ENCODE data around the gene METAP2.
"Not testable (repeated sequence)": the region's sequence is repeated elsewhere in the genome, so short reads cannot be mapped to it uniquely, and the experiment has no call there.

The METAP2 gene

DNA sequence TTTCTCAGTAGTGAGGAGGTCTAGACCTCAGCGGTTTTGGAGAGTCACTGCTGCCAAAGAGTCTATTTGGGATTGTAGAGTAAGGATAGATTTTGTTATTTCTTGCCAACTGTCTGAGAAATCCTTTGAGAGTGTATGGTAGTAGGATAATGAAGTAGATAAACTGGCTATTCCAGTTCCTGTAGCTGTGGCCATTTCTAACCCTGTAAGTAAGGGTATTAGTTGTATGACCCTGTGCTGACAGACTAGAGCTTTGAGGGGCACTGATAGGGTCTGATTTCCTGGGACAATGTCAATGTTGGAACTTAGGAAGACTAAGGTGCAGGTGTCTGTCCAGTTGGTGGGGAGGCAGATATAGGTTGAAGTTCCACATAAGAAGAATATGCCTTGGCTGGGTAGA is 24.3 kb upstream of the METAP2 start:
- H3K4me3 ChIP-seq (ENCODE audit: insufficient read depth in 1 of 2, low read depth in 1 of 2, low read length in 2 of 2) = not testable (repeated sequence)

DNA sequence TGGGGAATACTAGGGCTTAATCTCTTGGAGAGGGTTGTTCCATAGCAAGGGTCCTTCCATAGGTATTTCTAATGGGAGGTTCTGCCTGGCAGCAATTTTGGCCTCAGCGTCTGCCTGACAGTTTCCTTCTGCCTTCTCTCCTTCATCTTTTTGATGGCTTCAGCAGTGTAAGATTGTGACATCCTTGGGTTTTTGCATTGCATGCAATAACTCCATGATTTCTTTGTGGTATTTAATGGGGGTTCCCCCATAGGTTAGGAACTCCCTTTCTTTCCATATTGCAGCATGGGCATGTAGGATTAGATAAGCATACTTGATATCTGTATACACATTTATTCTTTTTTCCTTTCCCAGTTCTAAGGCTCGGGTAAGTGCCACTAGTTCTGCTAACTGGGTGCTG is 21.5 kb upstream of the METAP2 start:
- not testable (repeated sequence) for H4K91ac ChIP-seq (ENCODE audit: low read length); H3K9ac ChIP-seq (ENCODE audit: low read length); H2AFZ ChIP-seq (ENCODE audit: low read depth, low read length); H3K23ac ChIP-seq (ENCODE audit: low read length in 2 of 2); H3K27ac ChIP-seq (ENCODE audit: low read length, poor library complexity, severe bottlenecking); H4K8ac ChIP-seq (ENCODE audit: low read length); DNase-seq; H2BK12ac ChIP-seq (ENCODE audit: low read length in 2 of 2); H3K4ac ChIP-seq (ENCODE audit: low read depth in 1 of 2, low read length in 2 of 2); H2BK15ac ChIP-seq (ENCODE audit: low read depth, poor library complexity, severe bottlenecking); H3K4me2 ChIP-seq (ENCODE audit: low read length, poor library complexity, severe bottlenecking); H3K79me1 ChIP-seq (replicated peaks; ENCODE audit: low read length, poor library complexity, severe bottlenecking); H2BK5ac ChIP-seq (ENCODE audit: low read depth, low read length, poor library complexity, severe bottlenecking); H3K9me3 ChIP-seq (ENCODE audit: control insufficient read depth, low read length); H3K18ac ChIP-seq (ENCODE audit: low read depth in 1 of 2, low read length in 2 of 2); H3K36me3 ChIP-seq (ENCODE audit: control insufficient read depth in 1 of 2, insufficient read depth in 2 of 2, low read depth in 1 of 2, low read length in 2 of 2); H3K4me3 ChIP-seq (ENCODE audit: insufficient read depth in 1 of 2, low read depth in 1 of 2, low read length in 2 of 2); H2BK120ac ChIP-seq (ENCODE audit: low read depth, low read length); H3K4me1 ChIP-seq (ENCODE audit: control insufficient read depth, insufficient read depth, low read depth, low read length); H3K27me3 ChIP-seq (ENCODE audit: control insufficient read depth in 1 of 2, insufficient read depth in 1 of 2, low read length in 2 of 2); H2AK5ac ChIP-seq (ENCODE audit: low read length, severe bottlenecking); H3K14ac ChIP-seq (ENCODE audit: low read length in 2 of 2)
- WGBS = 80% methylated on average over 1 of the region's 2 CpGs

More for the DNA sequence above, 24.3 kb upstream of the METAP2 start:
- not testable (repeated sequence) for H3K9me3 ChIP-seq (ENCODE audit: control insufficient read depth, low read length); H3K4me1 ChIP-seq (ENCODE audit: control insufficient read depth, insufficient read depth, low read depth, low read length); H2BK5ac ChIP-seq (ENCODE audit: low read depth, low read length, poor library complexity, severe bottlenecking); H2AFZ ChIP-seq (ENCODE audit: low read depth, low read length); H3K36me3 ChIP-seq (ENCODE audit: control insufficient read depth in 1 of 2, insufficient read depth in 2 of 2, low read depth in 1 of 2, low read length in 2 of 2); H2AK5ac ChIP-seq (ENCODE audit: low read length, severe bottlenecking); H3K4me2 ChIP-seq (ENCODE audit: low read length, poor library complexity, severe bottlenecking); H4K8ac ChIP-seq (ENCODE audit: low read length); H3K9ac ChIP-seq (ENCODE audit: low read length); H3K4ac ChIP-seq (ENCODE audit: low read depth in 1 of 2, low read length in 2 of 2); H3K27ac ChIP-seq (ENCODE audit: low read length, poor library complexity, severe bottlenecking); H2BK12ac ChIP-seq (ENCODE audit: low read length in 2 of 2); H2BK15ac ChIP-seq (ENCODE audit: low read depth, poor library complexity, severe bottlenecking); H3K27me3 ChIP-seq (ENCODE audit: control insufficient read depth in 1 of 2, insufficient read depth in 1 of 2, low read length in 2 of 2); H2BK120ac ChIP-seq (ENCODE audit: low read depth, low read length); H3K79me1 ChIP-seq (replicated peaks; ENCODE audit: low read length, poor library complexity, severe bottlenecking); DNase-seq; H4K91ac ChIP-seq (ENCODE audit: low read length); H3K23ac ChIP-seq (ENCODE audit: low read length in 2 of 2); H3K18ac ChIP-seq (ENCODE audit: low read depth in 1 of 2, low read length in 2 of 2); H3K14ac ChIP-seq (ENCODE audit: low read length in 2 of 2)
- WGBS = 87% methylated on average over 1 of the region's 1 CpG

- H3K18ac ChIP-seq (ENCODE audit: low read depth in 1 of 2, low read length in 2 of 2); H2AK5ac ChIP-seq (ENCODE audit: low read length, severe bottlenecking); H3K9ac ChIP-seq (ENCODE audit: low read length); H2BK15ac ChIP-seq (ENCODE audit: low read depth, poor library complexity, severe bottlenecking); H3K14ac ChIP-seq (ENCODE audit: low read length in 2 of 2); H3K23ac ChIP-seq (ENCODE audit: low read length in 2 of 2); H3K4me3 ChIP-seq (ENCODE audit: insufficient read depth in 1 of 2, low read depth in 1 of 2, low read length in 2 of 2); H3K4ac ChIP-seq (ENCODE audit: low read depth in 1 of 2, low read length in 2 of 2); DNase-seq; H2BK12ac ChIP-seq (ENCODE audit: low read length in 2 of 2); H3K36me3 ChIP-seq (ENCODE audit: control insufficient read depth in 1 of 2, insufficient read depth in 2 of 2, low read depth in 1 of 2, low read length in 2 of 2); H4K91ac ChIP-seq (ENCODE audit: low read length); H2BK5ac ChIP-seq (ENCODE audit: low read depth, low read length, poor library complexity, severe bottlenecking); H2AFZ ChIP-seq (ENCODE audit: low read depth, low read length); H2BK120ac ChIP-seq (ENCODE audit: low read depth, low read length); H3K4me2 ChIP-seq (ENCODE audit: low read length, poor library complexity, severe bottlenecking); H3K79me1 ChIP-seq (replicated peaks; ENCODE audit: low read length, poor library complexity, severe bottlenecking); H3K27ac ChIP-seq (ENCODE audit: low read length, poor library complexity, severe bottlenecking); H3K27me3 ChIP-seq (ENCODE audit: control insufficient read depth in 1 of 2, insufficient read depth in 1 of 2, low read length in 2 of 2); H4K8ac ChIP-seq (ENCODE audit: low read length); H3K4me1 ChIP-seq (ENCODE audit: control insufficient read depth, insufficient read depth, low read depth, low read length): not testable (repeated sequence)
- peaks cover 10% of the 10 kb centered on the region for H3K9me3 ChIP-seq (ENCODE audit: control insufficient read depth, low read length)
- 92% methylated on average over 1 of the region's 1 CpG for WGBS
Observed at GRCh38 chr12:95453881-95454280, 20.1 kb upstream of the METAP2 start.

DNA sequence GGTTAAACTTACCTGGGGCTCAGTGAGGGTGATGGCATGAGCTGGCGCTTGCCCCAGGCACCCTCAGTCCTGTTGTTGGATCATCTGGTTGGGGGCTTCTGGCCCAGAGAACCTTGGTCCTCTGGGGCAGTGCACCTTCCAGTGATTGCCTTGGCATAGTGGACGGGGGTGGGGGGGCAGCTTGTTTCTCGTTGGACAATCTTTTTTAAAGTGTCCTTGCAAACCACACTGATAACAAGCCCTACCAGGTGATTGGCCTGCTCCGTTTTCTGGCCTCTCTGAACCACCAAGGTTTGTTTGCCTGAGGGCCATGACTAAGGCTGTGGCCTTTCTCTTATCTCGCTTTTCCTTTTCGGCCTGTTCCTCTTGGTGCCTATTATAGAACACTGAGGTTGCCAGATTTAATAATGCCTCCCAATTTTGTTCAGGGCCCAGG is 19.2 kb upstream of the METAP2 start:
- not testable (repeated sequence) for H2BK5ac ChIP-seq (ENCODE audit: low read depth, low read length, poor library complexity, severe bottlenecking); H3K9ac ChIP-seq (ENCODE audit: low read length); DNase-seq; H3K4me3 ChIP-seq (ENCODE audit: insufficient read depth in 1 of 2, low read depth in 1 of 2, low read length in 2 of 2); H4K91ac ChIP-seq (ENCODE audit: low read length); H4K8ac ChIP-seq (ENCODE audit: low read length); H2AFZ ChIP-seq (ENCODE audit: low read depth, low read length); H3K27me3 ChIP-seq (ENCODE audit: control insufficient read depth in 1 of 2, insufficient read depth in 1 of 2, low read length in 2 of 2); H2AK5ac ChIP-seq (ENCODE audit: low read length, severe bottlenecking); H3K4ac ChIP-seq (ENCODE audit: low read depth in 1 of 2, low read length in 2 of 2); H3K79me1 ChIP-seq (replicated peaks; ENCODE audit: low read length, poor library complexity, severe bottlenecking); H3K4me1 ChIP-seq (ENCODE audit: control insufficient read depth, insufficient read depth, low read depth, low read length); H2BK120ac ChIP-seq (ENCODE audit: low read depth, low read length); H3K36me3 ChIP-seq (ENCODE audit: control insufficient read depth in 1 of 2, insufficient read depth in 2 of 2, low read depth in 1 of 2, low read length in 2 of 2); H2BK15ac ChIP-seq (ENCODE audit: low read depth, poor library complexity, severe bottlenecking); H3K27ac ChIP-seq (ENCODE audit: low read length, poor library complexity, severe bottlenecking); H3K4me2 ChIP-seq (ENCODE audit: low read length, poor library complexity, severe bottlenecking); H2BK12ac ChIP-seq (ENCODE audit: low read length in 2 of 2); H3K14ac ChIP-seq (ENCODE audit: low read length in 2 of 2); H3K23ac ChIP-seq (ENCODE audit: low read length in 2 of 2); H3K18ac ChIP-seq (ENCODE audit: low read depth in 1 of 2, low read length in 2 of 2)
- WGBS = 83% methylated on average over 6 of the region's 6 CpGs
- H3K9me3 ChIP-seq (ENCODE audit: control insufficient read depth, low read length) = peaks cover 10% of the 10 kb centered on the region
